Measurements from ENCODE around the gene ABCB11.

- no peak for TF ChIP-seq TAF1 (IDR thresholded peaks at IDR 0.05; ENCODE audit: borderline replicate concordance, insufficient read depth, low read length)
- TF ChIP-seq POLR2AphosphoS5 (IDR thresholded peaks at IDR 0.05; ENCODE audit: low read depth, low read length), result no peak
- TF ChIP-seq REST (IDR thresholded peaks at IDR 0.05; ENCODE audit: insufficient read depth in 1 of 2, low read depth in 2 of 2, low read length in 2 of 2), result no peak
- TF ChIP-seq SIN3A (IDR thresholded peaks at IDR 0.05; ENCODE audit: borderline replicate concordance, insufficient read depth, low read length), result no peak
Measured at GRCh38 chr2:168896783-168897182, 134.3 kb downstream of the ABCB11 start.
